ENCODE results near the gene MRPL45.

Gene MRPL45

DNA sequence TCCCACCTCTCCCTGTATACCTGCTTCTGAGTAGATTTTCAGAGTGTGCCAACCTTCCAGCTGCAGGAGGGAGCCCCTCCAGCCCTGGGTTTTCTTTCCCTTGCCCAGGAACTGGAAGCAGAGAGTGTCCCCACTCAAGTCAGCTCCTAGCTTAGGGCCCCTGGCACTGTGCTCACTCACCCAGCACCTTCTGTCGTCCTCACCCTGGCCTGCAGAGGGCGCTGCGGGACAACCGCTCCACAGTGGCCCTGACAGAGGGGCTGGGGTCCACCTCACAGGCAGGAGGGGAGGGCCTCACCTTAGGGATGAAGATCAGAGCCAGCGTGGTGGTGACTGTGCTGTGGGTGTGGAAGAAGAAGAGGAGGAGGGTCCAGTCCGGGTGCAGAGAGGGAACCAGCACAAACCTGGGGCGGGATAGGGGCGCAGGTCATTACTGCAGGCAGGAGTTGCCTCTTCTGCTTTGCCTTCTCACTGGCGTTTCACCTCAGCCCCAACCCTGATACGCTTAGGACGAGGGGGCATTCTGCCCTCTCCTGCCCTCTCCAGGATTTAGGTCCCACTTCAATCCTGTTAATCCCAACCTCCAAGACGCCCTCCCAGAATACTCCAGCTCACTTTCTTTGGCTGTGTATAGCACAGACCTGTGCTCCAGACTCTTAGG lies 36.8 kb downstream of the MRPL45 start:
- TF ChIP-seq CTCF (IDR thresholded peaks at IDR 0.05; ENCODE audit: extremely low read depth, missing control alignments): peak; percentile 74
- peak; percentile 66 for DNase-seq (ENCODE audit: low spot score)

- no peak for DNase-seq (ENCODE audit: low spot score)
These were observed 37.8 kb downstream of the MRPL45 start for GRCh38 chr17:38334480-38335364.

GRCh38 chr17:38336838-38337237 lies 39.9 kb downstream of the MRPL45 start:
- no peak for TF ChIP-seq CTCF (IDR thresholded peaks at IDR 0.05; ENCODE audit: extremely low read depth, missing control alignments)
- no peak for DNase-seq (ENCODE audit: low spot score)

More at GRCh38 chr17:38334480-38335364, 37.8 kb downstream of the MRPL45 start:
- TF ChIP-seq CTCF (IDR thresholded peaks at IDR 0.05; ENCODE audit: extremely low read depth, missing control alignments): no peak

- TF ChIP-seq CTCF (IDR thresholded peaks at IDR 0.05; ENCODE audit: extremely low read depth, missing control alignments): no peak
These were observed 41.1 kb downstream of the MRPL45 start for GRCh38 chr17:38338053-38338452.

GRCh38 chr17:38338535-38338934 lies 41.6 kb downstream of the MRPL45 start:
- DNase-seq (ENCODE audit: low spot score): no peak
- no peak for TF ChIP-seq CTCF (IDR thresholded peaks at IDR 0.05; ENCODE audit: extremely low read depth, missing control alignments)

More at GRCh38 chr17:38338053-38338452, 41.1 kb downstream of the MRPL45 start:
- no peak for DNase-seq (ENCODE audit: low spot score)

DNA sequence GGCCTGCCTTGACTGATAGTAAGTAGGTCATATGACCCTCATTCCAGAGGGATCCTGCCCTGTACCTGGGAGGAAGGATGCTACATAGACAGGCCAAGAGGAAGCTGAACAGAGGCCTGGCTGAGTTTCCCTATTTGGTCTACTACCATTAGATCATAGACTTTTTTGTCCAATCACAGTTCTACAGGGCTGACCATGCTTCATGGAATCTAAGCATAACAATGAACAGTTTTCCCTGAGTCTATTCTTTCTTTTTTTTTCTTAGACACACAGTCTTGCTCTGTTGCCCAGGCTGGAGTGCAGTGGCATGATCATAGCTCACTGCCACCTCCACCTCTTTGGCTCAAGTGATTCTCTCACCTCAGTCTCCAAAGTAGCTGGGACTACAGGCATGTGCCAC lies 42.9 kb downstream of the MRPL45 start:
- no peak for TF ChIP-seq CTCF (IDR thresholded peaks at IDR 0.05; ENCODE audit: extremely low read depth, missing control alignments)

More for the DNA sequence above, 42.9 kb downstream of the MRPL45 start:
- no peak for DNase-seq (ENCODE audit: low spot score)

Data from GM20000 (cell line).